UCSD-AML1 (cell line): ENCODE measurements around the gene RNU6-9.
"Not testable (repeated sequence)": the region's sequence is repeated elsewhere in the genome, so short reads cannot be mapped to it uniquely, and the experiment has no call there.

Source experiments
- DNase-seq: peaks from one replicate; lab custom pipeline; 2025; ENCODE audit not compliant: unreplicated experiment; lab: John Stamatoyannopoulos, UW

The RNU6-9 gene

GRCh38 chr19:892894-893689 lies at the start of gene RNU6-9, which contains the start of gene MED16:
TSS of gene RNU6-9 (plus strand) at chr19:893484.
TSS of gene MED16 (minus strand) at chr19:893187. CDS start at chr19:891131, 2,056 bp downstream.
- DNase-seq: peak; percentile 87

DNA sequence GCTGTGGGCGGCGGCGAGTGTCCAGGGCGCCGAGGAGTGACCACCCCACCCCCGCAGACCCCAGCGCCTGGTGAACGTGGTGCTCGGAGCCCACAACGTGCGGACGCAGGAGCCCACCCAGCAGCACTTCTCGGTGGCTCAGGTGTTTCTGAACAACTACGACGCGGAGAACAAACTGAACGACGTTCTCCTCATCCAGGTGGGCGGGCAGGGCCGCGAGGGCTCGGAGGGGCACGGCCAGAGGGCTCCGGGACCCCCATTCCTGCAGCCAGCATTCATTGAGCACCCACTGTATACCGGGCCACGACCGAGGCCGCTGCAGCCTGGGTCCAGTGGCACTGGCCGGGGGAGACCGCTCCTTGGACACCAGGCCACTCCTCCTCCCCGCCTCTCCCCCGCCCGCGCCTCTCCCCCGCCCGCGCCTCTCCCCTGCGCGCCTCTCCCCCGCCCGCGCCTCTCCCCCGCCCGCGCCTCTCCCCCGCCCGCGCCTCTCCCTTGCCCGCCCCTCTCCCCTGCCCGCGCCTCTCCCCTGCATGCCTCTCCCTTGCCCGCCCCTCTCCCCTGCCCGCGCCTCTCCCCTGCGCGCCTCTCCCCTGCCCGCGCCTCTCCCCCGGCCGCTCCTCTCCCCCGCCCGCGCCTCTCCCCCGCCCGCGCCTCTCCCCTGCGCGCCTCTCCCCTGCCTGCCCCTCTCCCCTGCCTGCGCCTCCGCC lies 49.3 kb upstream of the RNU6-9 start:
- DNase-seq: no peak

GRCh38 chr19:844546-844971 lies 48.7 kb upstream of the RNU6-9 start:
- DNase-seq: no peak

- no peak for DNase-seq
Observed at GRCh38 chr19:845707-846521, 47.4 kb upstream of the RNU6-9 start.

DNA sequence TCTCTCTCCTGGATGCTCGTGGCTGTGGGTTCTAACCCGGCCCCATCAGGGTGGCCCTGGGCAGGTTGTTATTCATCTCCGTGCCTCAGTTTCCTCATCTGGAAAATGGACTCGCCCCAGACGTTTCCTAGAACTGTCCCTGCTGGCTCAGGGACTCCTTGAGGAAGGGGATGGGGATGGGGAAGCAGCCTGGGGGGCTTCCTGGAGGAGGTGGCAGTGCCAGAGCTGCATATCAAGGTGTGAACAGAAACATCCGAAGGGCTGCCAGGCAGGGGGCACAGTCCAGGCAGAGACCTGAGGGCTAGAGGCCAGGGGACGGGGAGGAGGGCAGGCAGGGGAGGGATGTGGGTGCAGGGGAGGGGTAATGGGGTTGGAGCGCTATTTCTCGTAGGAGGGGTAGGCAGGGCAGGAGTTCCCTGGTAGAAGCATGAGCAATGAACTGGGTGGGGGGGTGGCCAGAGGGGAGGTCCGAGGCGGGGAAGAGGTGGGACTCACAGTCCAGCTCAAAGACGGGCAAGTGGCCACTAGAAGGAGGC lies 44.8 kb upstream of the RNU6-9 start:
- no peak for DNase-seq

- DNase-seq: not testable (repeated sequence)
Observed at GRCh38 chr19:849195-849594, 44.1 kb upstream of the RNU6-9 start.

DNA sequence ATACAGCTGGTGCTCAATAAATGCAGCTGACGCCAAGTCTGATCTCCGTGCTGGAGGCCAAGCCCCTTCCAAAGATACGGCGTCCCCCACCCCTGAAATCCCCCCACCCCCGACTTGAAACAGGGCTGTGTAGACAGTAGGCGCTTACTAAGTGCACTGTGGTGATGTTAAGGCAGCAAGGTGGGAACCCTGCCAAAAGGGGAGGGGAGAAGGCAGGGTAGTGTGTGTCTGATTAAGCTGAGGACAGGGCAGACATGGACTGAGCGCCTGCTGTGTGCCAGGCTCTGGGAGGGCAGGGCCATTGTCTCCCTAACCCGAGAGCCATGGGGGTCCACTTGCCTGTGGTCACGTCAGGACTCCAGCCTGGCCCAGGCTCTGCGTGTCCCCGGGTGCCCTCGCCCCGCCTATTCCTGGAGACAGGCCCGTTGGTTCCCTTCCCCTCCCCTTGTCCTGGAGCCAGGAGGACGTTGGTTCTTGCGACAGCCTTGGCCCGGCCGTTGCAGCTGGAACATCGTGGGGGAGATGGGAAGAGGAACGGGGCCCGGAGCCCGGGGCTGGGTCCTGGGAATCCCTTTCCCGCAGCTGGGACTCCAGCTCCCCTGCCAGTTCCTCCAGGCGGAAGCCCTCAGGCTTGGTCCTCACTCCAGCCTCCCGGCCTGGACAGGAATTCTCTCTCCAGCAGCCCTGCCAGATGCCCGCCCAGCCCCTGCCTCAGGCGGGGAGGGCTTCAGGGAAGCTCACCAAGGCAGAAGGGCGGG lies 42.9 kb upstream of the RNU6-9 start:
- DNase-seq: no peak

DNA sequence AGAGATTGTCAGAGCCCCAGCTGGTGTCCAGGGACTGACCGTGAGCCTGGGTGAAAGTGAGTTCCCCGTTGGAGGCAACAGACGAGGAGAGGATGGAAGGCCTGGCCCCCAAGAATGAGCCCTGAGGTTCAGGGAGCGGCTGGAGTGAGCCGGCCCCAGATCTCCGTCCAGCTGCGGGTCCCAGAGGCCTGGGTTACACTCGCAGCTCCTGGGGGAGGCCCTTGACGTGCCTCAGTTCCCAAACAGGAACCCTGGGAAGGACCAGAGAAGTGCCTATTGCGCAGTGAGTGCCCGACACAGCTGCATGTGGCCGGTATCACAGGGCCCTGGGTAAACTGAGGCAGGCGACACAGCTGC lies 42.3 kb upstream of the RNU6-9 start:
- no peak for DNase-seq

DNA sequence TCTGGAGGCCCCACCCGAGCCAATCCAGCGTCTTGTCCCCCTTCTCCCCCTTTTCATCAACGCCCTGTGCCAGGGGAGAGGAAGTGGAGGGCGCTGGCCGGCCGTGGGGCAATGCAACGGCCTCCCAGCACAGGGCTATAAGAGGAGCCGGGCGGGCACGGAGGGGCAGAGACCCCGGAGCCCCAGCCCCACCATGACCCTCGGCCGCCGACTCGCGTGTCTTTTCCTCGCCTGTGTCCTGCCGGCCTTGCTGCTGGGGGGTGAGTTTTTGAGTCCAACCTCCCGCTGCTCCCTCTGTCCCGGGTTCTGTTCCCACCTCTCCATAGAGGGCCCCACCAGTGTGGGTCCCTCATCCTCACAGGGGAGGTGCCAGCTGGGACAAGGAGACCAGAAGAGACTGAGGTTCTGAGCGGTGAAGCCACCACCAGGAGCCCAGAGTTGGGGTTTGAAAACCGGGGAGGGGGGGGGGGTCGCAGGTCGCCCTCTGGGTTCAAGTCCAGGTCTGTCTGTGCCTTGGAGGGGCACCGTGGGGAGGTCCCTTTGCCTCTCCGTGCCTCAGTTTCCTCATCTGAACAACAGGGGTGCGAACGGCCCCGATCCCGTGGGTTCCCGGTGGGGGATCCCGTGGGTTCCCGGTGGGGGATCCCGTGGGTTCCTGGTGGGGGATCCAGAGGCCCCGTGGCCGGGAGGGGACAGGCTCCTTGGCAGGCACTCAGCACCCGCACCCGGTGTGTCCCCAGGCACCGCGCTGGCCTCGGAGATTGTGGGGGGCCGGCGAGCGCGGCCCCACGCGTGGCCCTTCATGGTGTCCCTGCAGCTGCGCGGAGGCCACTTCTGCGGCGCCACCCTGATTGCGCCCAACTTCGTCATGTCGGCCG lies 40.9 kb upstream of the RNU6-9 start, which contains the start of gene ELANE:
TSS of gene ELANE (plus strand) at position 168 of the 878 bp plus-strand sequence. CDS start at position 194, 26 bp downstream.
- DNase-seq: no peak

- DNase-seq: no peak
Observed at GRCh38 chr19:853014-853585, 40.2 kb upstream of the RNU6-9 start.

DNA sequence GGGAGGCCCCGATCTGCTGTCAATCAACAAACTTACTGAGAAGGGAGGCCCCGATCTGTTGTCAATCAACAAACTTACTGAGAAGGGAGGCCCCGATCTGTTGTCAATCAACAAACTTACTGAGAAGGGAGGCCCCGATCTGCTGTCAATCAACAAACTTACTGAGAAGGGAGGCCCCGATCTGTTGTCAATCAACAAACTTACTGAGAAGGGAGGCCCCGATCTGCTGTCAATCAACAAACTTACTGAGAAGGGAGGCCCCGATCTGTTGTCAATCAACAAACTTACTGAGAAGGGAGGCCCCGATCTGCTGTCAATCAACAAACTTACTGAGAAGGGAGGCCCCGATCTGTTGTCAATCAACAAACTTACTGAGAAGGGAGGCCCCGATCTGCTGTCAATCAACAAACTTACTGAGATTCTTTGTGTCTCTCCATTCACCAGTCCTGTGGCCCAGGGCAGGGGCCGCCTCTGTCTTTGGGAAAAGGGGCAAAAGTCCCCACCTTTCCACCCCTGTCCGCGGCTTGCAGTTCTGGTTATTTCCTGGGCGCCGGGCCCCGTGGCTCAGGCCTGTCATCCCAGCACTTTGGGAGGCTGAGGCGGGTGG lies 39.6 kb upstream of the RNU6-9 start:
- not testable (repeated sequence) for DNase-seq

DNA sequence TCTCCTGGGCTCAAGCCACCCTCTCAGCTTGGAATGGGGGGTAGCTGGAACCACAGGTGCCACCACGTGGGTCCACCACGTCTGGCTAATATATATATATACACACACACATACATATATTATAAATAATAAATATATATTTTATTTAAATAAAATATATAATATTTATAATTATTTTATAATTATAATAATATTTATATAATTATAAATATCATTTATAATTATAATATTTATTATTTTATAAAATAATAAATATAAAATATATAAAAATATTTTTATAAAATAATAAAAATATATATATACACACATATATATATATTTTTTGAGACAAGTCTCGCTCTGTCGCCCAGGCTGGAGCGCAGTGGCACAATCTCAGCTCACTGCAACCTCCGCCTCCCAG lies 38.7 kb upstream of the RNU6-9 start:
- DNase-seq: no peak

GRCh38 chr19:855142-855541 lies 38.1 kb upstream of the RNU6-9 start:
- no peak for DNase-seq

- no peak for DNase-seq
Observed at GRCh38 chr19:855566-856120, 37.6 kb upstream of the RNU6-9 start.

GRCh38 chr19:858284-858683 lies 35.0 kb upstream of the RNU6-9 start:
- no peak for DNase-seq

- DNase-seq: no peak
Observed at GRCh38 chr19:858868-859843, 34.1 kb upstream of the RNU6-9 start, which contains the start of gene CFD. TSS of gene CFD (plus strand) at chr19:859664. CDS start at chr19:859690, 26 bp downstream.

DNA sequence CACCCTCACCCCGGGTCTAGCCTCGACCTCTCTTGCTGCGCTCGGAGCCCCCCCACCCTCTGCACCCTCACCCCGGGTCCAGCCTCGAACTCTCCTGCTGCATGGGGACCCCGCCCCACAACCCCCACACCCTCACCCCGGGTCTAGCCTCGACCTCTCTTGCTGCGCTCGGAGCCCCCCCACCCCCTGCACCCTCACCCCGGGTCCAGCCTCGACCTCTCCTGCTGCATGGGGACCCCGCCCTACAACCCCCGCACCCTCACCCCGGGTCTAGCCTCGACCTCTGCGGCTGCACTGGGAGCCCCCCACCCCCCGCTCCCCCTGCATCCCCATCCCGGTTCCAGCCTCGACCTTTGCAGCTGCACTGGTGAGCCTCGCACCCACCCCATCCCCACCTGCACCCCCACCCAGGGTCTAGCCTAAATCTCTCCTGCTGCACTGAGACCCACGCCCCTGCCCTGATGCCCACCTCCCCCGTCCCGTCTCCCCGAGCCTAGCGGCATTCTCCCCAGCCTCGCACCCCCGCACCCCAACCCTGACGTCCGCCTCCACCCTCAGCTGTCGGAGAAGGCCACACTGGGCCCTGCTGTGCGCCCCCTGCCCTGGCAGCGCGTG lies 32.0 kb upstream of the RNU6-9 start:
- no peak for DNase-seq
